SK-N-SH (cell line): ENCODE data around the gene TMEM115. TPM values are rescaled to one million over a fixed set of nuclear protein-coding genes. Genes with fewer than 3 reads are reported as not detected.
A peak's percentile ranks its signal among the peaks of the same experiment; 100 is the strongest.

Experiments
- CTCF ChIA-PET: fragments of 300-600, 350-600 bp; formaldehyde crosslinking; extraction: SDS; loops from one replicate; lab custom pipeline; 2021; lab: Yijun Ruan, JAX
- POLR2A ChIA-PET: fragments of 350-600 bp; sonication (Branson Sonifier 250); formaldehyde crosslinking; extraction: SDS; loops from one replicate; lab custom pipeline; 2020; ENCODE audit warnings: antibody characterized with exemption, inconsistent platforms; lab: Yijun Ruan, JAX
- DNase-seq: peaks from one replicate; pipeline ENCODE4 v3.0.0; 2012
- H2AFZ ChIP-seq: fragments of 200-600 bp; sonication (generic); 2 replicates; pipeline ENCODE4 v1.8.1; 2016; ENCODE audit warnings: antibody characterized with exemption, mild to moderate bottlenecking, low read depth
- H3F3A ChIP-seq: fragments of 200-600 bp; sonication (generic); replicated peaks from 2 replicates; pipeline ENCODE3; 2016; ENCODE audit warnings: antibody characterized with exemption, mild to moderate bottlenecking; ENCODE audit not compliant: insufficient read depth
- H3K27ac ChIP-seq, 2 experiments: fragments of 200-500 bp in 1 of 2; fragments of 200-600 bp in 1 of 2; sonication (Bioruptor generic) in 1 of 2; sonication (generic), shearing (Covaris generic) in 1 of 2; 2 replicates each; pipeline versions ENCODE4 v1.5.1 to v1.6.1; 2014 to 2016; ENCODE audit warnings: low read depth in 2 of 2, inconsistent platforms in 1 of 2, low read length in 1 of 2, mild to moderate bottlenecking in 1 of 2, mixed read lengths in 1 of 2
- H3K27me3 ChIP-seq: fragments of 200-600 bp; sonication (generic), shearing (Covaris generic); 2 replicates; pipeline ENCODE4 v1.6.1; 2016; ENCODE audit warnings: mixed run types; ENCODE audit not compliant: insufficient read depth
- H3K36me3 ChIP-seq, 2 experiments: fragments of 200-500 bp in 1 of 2; fragments of 200-600 bp in 1 of 2; sonication (Bioruptor generic) in 1 of 2; sonication (generic) in 1 of 2; replicated peaks in 1 of 2; 2 replicates each; pipeline versions ENCODE3 to v1.5.1; 2014 to 2016; ENCODE audit warnings: low read length in 1 of 2, mild to moderate bottlenecking in 1 of 2; ENCODE audit not compliant: insufficient read depth in 2 of 2, control insufficient read depth in 1 of 2
- H3K4me1 ChIP-seq, 2 experiments: fragments of 200-500 bp in 1 of 2; fragments of 200-600 bp in 1 of 2; sonication (Bioruptor generic) in 1 of 2; sonication (generic), shearing (Covaris generic) in 1 of 2; 2 replicates each; pipeline versions ENCODE4 v1.5.1 to v1.6.1; 2014 to 2016; ENCODE audit warnings: low read depth in 1 of 2, low read length in 1 of 2, mixed run types in 1 of 2; ENCODE audit not compliant: insufficient read depth in 2 of 2, control insufficient read depth in 1 of 2
- H3K4me2 ChIP-seq: fragments of 200-600 bp; sonication (generic), shearing (Covaris generic); 2 replicates; pipeline ENCODE4 v1.6.1; 2017; ENCODE audit warnings: mixed run types
- H3K4me3 ChIP-seq, 2 experiments: fragments of 200-500 bp in 1 of 2; fragments of 200-600 bp in 1 of 2; sonication (Bioruptor generic) in 1 of 2; sonication (generic), shearing (Covaris generic) in 1 of 2; 2 replicates each; pipeline versions ENCODE4 v1.5.1 to v1.8.1; 2014 to 2016; ENCODE audit warnings: low read depth in 2 of 2, inconsistent platforms in 1 of 2, low read length in 1 of 2, mild to moderate bottlenecking in 1 of 2, mixed read lengths in 1 of 2, moderate library complexity in 1 of 2
- H3K79me2 ChIP-seq: fragments of 200-600 bp; sonication (generic); 2 replicates; pipeline ENCODE4 v1.8.1; 2017; ENCODE audit warnings: mild to moderate bottlenecking; ENCODE audit not compliant: insufficient read depth
- H3K9ac ChIP-seq: fragments of 200-600 bp; sonication (generic); 2 replicates; pipeline ENCODE4 v1.6.1; 2017; ENCODE audit warnings: mixed run types
- H3K9me2 ChIP-seq: fragments of 200-600 bp; sonication (generic); 2 replicates; pipeline ENCODE4 v1.6.1; 2017; ENCODE audit warnings: mixed run types
- H3K9me3 ChIP-seq: fragments of 200-600 bp; sonication (generic); 2 replicates; pipeline ENCODE4 v1.6.1; 2017; ENCODE audit warnings: mixed run types, mild to moderate bottlenecking, moderate library complexity
- H4K20me1 ChIP-seq: fragments of 200-600 bp; sonication (generic); 2 replicates; pipeline ENCODE4 v1.6.1; 2017; ENCODE audit warnings: mild to moderate bottlenecking, mixed run types; ENCODE audit not compliant: insufficient read depth
- CTCF ChIP-seq: fragments of 200-600 bp; sonication (generic); IDR thresholded peaks from 2 replicates; pipeline ENCODE4 v1.6.1; 2017; ENCODE audit warnings: antibody characterized with exemption, mild to moderate bottlenecking, moderate library complexity
- PBX3 ChIP-seq: IDR thresholded peaks from 2 replicates; pipeline ENCODE4; 2012
- POLR2AphosphoS5 ChIP-seq: IDR thresholded peaks from 2 replicates; pipeline ENCODE4 v1.6.1; 2012; ENCODE audit warnings: low read depth, low read length
- RAD21 ChIP-seq: IDR thresholded peaks from 2 replicates; pipeline ENCODE4 v1.6.1; 2012; ENCODE audit warnings: mild to moderate bottlenecking, low read length
- ZBTB33 ChIP-seq: IDR thresholded peaks from 2 replicates; pipeline ENCODE4 v1.4.0; 2012; ENCODE audit warnings: low read depth, borderline replicate concordance
- WGBS: methylation state at CpG from one replicate; pipeline ENCODE4 v1.1.6; 2017; ENCODE audit warnings: low lambda C conversion rate; 5-methylcytosine and 5-hydroxymethylcytosine counted together
- polyA plus RNA-seq, 3 experiments: library from polyadenylated mRNA; depleted of rRNA; stranded (reverse); fragments of >200 nt; gene quantifications; 2 replicates each; pipeline ENCODE4 v1.2.3, GENCODE V29; 2012

TMEM115 gene
- polyA plus RNA-seq, 1 of the 3 experiments (the other 2 are of a cell fraction), result 47.8 TPM

- Histone ChIP-seq H3K9me3 (no peaks in the 10 kb centered on the region), H3K4me1 (peaks cover 0 to 74% of the 10 kb centered on the region in 2 experiments; a peak in 1 of 4 replicates)
Observed at GRCh38 chr3:50401978-50402595, 42.8 kb upstream of the TMEM115 start.

More at GRCh38 chr3:50401978-50402595, 42.8 kb upstream of the TMEM115 start:
- WGBS, result 19% methylated on average over 3 of the region's 5 CpGs
- no peak for TF ChIP-seq CTCF
- no peak for TF ChIP-seq PBX3
- TF ChIP-seq ZBTB33, result no peak
- no peak for TF ChIP-seq POLR2AphosphoS5
- TF ChIP-seq RAD21, result no peak
- Histone ChIP-seq H3K27me3 (peaks cover 21% of the 10 kb centered on the region; the same call in 1 of the 2 replicates), H3K79me2 (no peaks in the 10 kb centered on the region), H3K4me3 (no peak overlapping the region), H3K4me2 (no peak overlapping the region), H3K9me2 (no peaks in the 10 kb centered on the region), H4K20me1 (no peaks in the 10 kb centered on the region), H3K36me3 (no peaks in the 10 kb centered on the region), H3F3A (no peaks in the 10 kb centered on the region), H3K9ac (no peak overlapping the region), H3K27ac (peak overlapping the region in 1 of 2 experiments; percentile 43; a peak in 1 of 4 replicates), H2AFZ (no peak overlapping the region)
- DNase-seq, result no peak
- CTCF ChIA-PET, result interaction anchor here (0.6 to 1.4 kb wide), 6 partner anchors 11 to 231 kb away, joined by 3 to 6 read pairs (median 3); no protein-coding TSS in a partner anchor
- POLR2A ChIA-PET, result no interaction called here
